RWPE2 (cell line): ENCODE results near the gene SLCO4A1.

Experiments
- ATAC-seq: fragments of 200-7000 bp; cut with Tn5 transposase; 3 replicates; pipeline ENCODE4 v1.9.1; 2021; ENCODE audit warnings: low read depth
- DNase-seq: peaks from one replicate; pipeline ENCODE4 v3.0.0-alpha.2; 2020; ENCODE audit warnings: low spot score
- H3K27ac ChIP-seq: fragments of 450-650 bp; 2 replicates; pipeline ENCODE4 v1.5.1; 2017; ENCODE audit warnings: mild to moderate bottlenecking; ENCODE audit not compliant: poor library complexity, severe bottlenecking
- H3K27me3 ChIP-seq: fragments of 250-450 bp; sonication (Bioruptor Pico); 2 replicates; pipeline ENCODE4 v1.5.1; 2021; ENCODE audit warnings: mild to moderate bottlenecking, moderate library complexity; ENCODE audit not compliant: insufficient read depth, poor library complexity, severe bottlenecking
- H3K36me3 ChIP-seq: fragments of 250-450 bp; sonication (Bioruptor Pico); 2 replicates; pipeline ENCODE4 v1.5.1; 2020; ENCODE audit warnings: low read depth, mild to moderate bottlenecking, moderate library complexity
- H3K4me1 ChIP-seq: fragments of 250-450 bp; sonication (Bioruptor Pico); 2 replicates; pipeline ENCODE4 v1.5.1; 2021; ENCODE audit warnings: mild to moderate bottlenecking, moderate library complexity; ENCODE audit not compliant: insufficient read depth, poor library complexity, severe bottlenecking
- H3K4me3 ChIP-seq: fragments of 250-450 bp; sonication (Bioruptor Pico); 2 replicates; pipeline ENCODE4 v1.5.1; 2021; ENCODE audit warnings: mild to moderate bottlenecking, moderate library complexity; ENCODE audit not compliant: severe bottlenecking
- H3K9me3 ChIP-seq: fragments of 250-450 bp; sonication (Bioruptor Pico); 2 replicates; pipeline ENCODE4 v1.5.1; 2021; ENCODE audit warnings: mild to moderate bottlenecking, moderate library complexity; ENCODE audit not compliant: severe bottlenecking
- CTCF ChIP-seq: fragments of 450-650 bp; IDR thresholded peaks from one replicate; pipeline ENCODE4 v1.5.1; 2017; ENCODE audit warnings: mild to moderate bottlenecking, moderate library complexity; ENCODE audit not compliant: poor library complexity, severe bottlenecking

Gene SLCO4A1

GRCh38 chr20:62629864-62630470 is 12.3 kb upstream of the SLCO4A1 start:
- DNase-seq (no peak), ATAC-seq (no peak)
- Histone ChIP-seq H3K9me3 (no peaks in the 10 kb centered on the region), H3K4me3 (no peak overlapping the region), H3K27ac (no peak overlapping the region), H3K27me3 (no peaks in the 10 kb centered on the region), H3K4me1 (no peaks in the 10 kb centered on the region), H3K36me3 (no peaks in the 10 kb centered on the region)
- no peak for TF ChIP-seq CTCF

- Histone ChIP-seq H3K27ac (no peak overlapping the region), H3K4me1 (no peaks in the 10 kb centered on the region), H3K36me3 (no peaks in the 10 kb centered on the region), H3K9me3 (no peaks in the 10 kb centered on the region), H3K27me3 (no peaks in the 10 kb centered on the region), H3K4me3 (no peak overlapping the region)
- ATAC-seq: no peak
- TF ChIP-seq CTCF: no peak
- DNase-seq: no peak
These were observed 10.7 kb upstream of the SLCO4A1 start for GRCh38 chr20:62631336-62632308.

GRCh38 chr20:62632575-62633090 is 9.7 kb upstream of the SLCO4A1 start:
- ATAC-seq (no peak), DNase-seq (no peak)
- Histone ChIP-seq H3K4me3 (no peak overlapping the region), H3K36me3 (no peaks in the 10 kb centered on the region), H3K4me1 (no peaks in the 10 kb centered on the region), H3K27ac (no peak overlapping the region), H3K27me3 (no peaks in the 10 kb centered on the region), H3K9me3 (no peaks in the 10 kb centered on the region)
- TF ChIP-seq CTCF: no peak

- no peaks in the 10 kb centered on the region for H3K36me3 ChIP-seq
- H3K4me1 ChIP-seq: no peaks in the 10 kb centered on the region
- no peaks in the 10 kb centered on the region for H3K27me3 ChIP-seq
- ATAC-seq (no peak), DNase-seq (no peak)
- H3K27ac ChIP-seq: no peak overlapping the region
- H3K9me3 ChIP-seq: no peaks in the 10 kb centered on the region
- no peak for TF ChIP-seq CTCF
- no peak overlapping the region for H3K4me3 ChIP-seq
These were observed 8.5 kb upstream of the SLCO4A1 start for GRCh38 chr20:62633598-62634329.
